Measurements from ENCODE around the gene CDC37. TPM values are rescaled to one million over a fixed set of nuclear protein-coding genes. Genes with fewer than 3 reads are reported as not detected.

The CDC37 gene
- total and polyA plus RNA-seq, 2 of the 4 experiments (the other 2 are of a cell fraction): 209 to 650 TPM

DNA sequence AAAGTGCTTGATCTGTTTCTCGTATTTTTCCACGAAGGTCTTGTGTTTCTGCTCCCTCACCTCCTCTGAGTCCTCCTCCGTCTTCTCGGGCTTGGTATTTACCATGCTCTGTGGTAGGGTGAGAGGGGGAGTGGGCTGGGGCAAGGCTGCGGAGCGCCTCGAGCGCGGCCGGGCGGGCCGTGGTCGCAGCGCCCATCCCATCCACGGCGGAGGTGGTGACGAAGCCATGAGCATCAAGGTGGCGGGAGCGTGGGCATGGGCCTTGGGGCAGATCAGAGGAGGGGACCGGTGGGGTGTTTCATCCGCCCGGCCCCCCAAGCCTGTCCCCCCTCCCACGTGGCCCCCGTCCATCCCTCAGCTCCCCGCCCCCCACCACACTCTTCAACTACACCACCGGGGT lies 7.9 kb downstream of the CDC37 start:
- WGBS, 2 experiments (ENCODE audit: extremely low coverage in 2 of 2, insufficient read length in 1 of 2): 93% methylated on average over 3 of the region's 26 CpGs; no CpG with 5 or more reads in 1 of the 2 experiments
- 0 out of 2 replicates have a peak, but pooled peaks cover 2% of the 10 kb centered on the region for H3K9me1 ChIP-seq (ENCODE audit: insufficient read depth, low read length)
- ChIA-PET CTCF (no interaction called here), POLR2A (ENCODE audit: unreplicated experiment) (no interaction called here)
- no peak overlapping the region for H2BK20ac ChIP-seq (ENCODE audit: low read depth, low read length)
- peaks cover 13 to 31% of the 10 kb centered on the region in 2 experiments; a peak in 3 of 4 replicates for H3K79me1 ChIP-seq (ENCODE audit: low read depth in 1 of 2, low read length in 2 of 2)
- H4K5ac ChIP-seq (ENCODE audit: low read depth, low read length): no peak overlapping the region
- no peak overlapping the region for H3K9ac ChIP-seq (ENCODE audit: low read depth, low read length)
- no peak overlapping the region for H2AFZ ChIP-seq (replicated peaks; ENCODE audit: low read length, poor library complexity)
- BruUV-seq (replicated peaks): TSS peak; percentile 90
- no peak overlapping the region for H3K4ac ChIP-seq (ENCODE audit: low read depth, low read length)
- dilution Hi-C loops (cut with HindIII; ENCODE audit: low sequenced_read_pairs, unreplicated experiment): no loop called here
- no peak overlapping the region for H2BK5ac ChIP-seq (ENCODE audit: low read depth, low read length, poor library complexity, severe bottlenecking)
- H2AK5ac ChIP-seq (ENCODE audit: low read depth, low read length): no peak overlapping the region
- H4K91ac ChIP-seq (ENCODE audit: insufficient read depth, low read depth, low read length): no peak overlapping the region
- no peak overlapping the region for H2AK9ac ChIP-seq (replicated peaks; ENCODE audit: low read depth, low read length, poor library complexity)
- no peak for ATAC-seq (ENCODE audit: low read depth)
- H4K8ac ChIP-seq (ENCODE audit: low read depth in 2 of 2, low read length in 2 of 2): no peak overlapping the region
- H3K4me3 ChIP-seq (ENCODE audit: insufficient read depth, low read depth, low read length): no peak overlapping the region
- no peak overlapping the region for H3K27ac ChIP-seq (ENCODE audit: insufficient read depth, low read length)
- no peak overlapping the region for H2BK120ac ChIP-seq (ENCODE audit: low read depth, low read length)
- in situ Hi-C loops (cut with MboI; ENCODE audit: low sequenced_read_pairs): no loop called here
- no peak for DNase-seq
- no peak overlapping the region for H3K23ac ChIP-seq (ENCODE audit: low read depth, low read length)
- intact Hi-C loops (cut with micrococcal nuclease): no loop called here
- peaks cover 52% of the 10 kb centered on the region for H4K20me1 ChIP-seq (ENCODE audit: insufficient read depth, low read length)
- H3K9me3 ChIP-seq (ENCODE audit: control insufficient read depth, insufficient read depth, low read length): no peaks in the 10 kb centered on the region
- H3K36me3 ChIP-seq (ENCODE audit: control insufficient read depth, insufficient read depth, low read length): peaks cover 51% of the 10 kb centered on the region
- H3K27me3 ChIP-seq (ENCODE audit: control insufficient read depth, insufficient read depth, low read length): no peaks in the 10 kb centered on the region
- no peak overlapping the region for H3K4me2 ChIP-seq (ENCODE audit: low read depth, low read length)
- no peak for TF ChIP-seq CHD1 (IDR thresholded peaks at IDR 0.05; ENCODE audit: low read depth, low read length)
- TF ChIP-seq ELK1 (IDR thresholded peaks at IDR 0.05; ENCODE audit: borderline replicate concordance, low read depth, low read length): no peak
- no peak for TF ChIP-seq NFE2L2 (IDR thresholded peaks at IDR 0.05; ENCODE audit: low read depth, low read length)
- no peak for TF ChIP-seq CEBPB (IDR thresholded peaks at IDR 0.05; ENCODE audit: low read depth, low read length)
- no peak for TF ChIP-seq BHLHE40 (IDR thresholded peaks at IDR 0.05; ENCODE audit: low read depth, low read length)
- no peak for TF ChIP-seq POLR2A (IDR thresholded peaks at IDR 0.05; ENCODE audit: low read depth, low read length)
- no peak for TF ChIP-seq RFX5 (IDR thresholded peaks at IDR 0.05; ENCODE audit: low read depth, low read length)
- TF ChIP-seq FOS (IDR thresholded peaks at IDR 0.05; ENCODE audit: low read depth, low read length): no peak
- TF ChIP-seq, protein P1, sequence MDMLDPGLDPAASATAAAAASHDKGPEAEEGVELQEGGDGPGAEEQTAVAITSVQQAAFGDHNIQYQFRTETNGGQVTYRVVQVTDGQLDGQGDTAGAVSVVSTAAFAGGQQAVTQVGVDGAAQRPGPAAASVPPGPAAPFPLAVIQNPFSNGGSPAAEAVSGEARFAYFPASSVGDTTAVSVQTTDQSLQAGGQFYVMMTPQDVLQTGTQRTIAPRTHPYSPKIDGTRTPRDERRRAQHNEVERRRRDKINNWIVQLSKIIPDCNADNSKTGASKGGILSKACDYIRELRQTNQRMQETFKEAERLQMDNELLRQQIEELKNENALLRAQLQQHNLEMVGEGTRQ (IDR thresholded peaks at IDR 0.05; ENCODE audit: low read depth, low read length): no peak
- TF ChIP-seq MAZ (IDR thresholded peaks at IDR 0.05; ENCODE audit: borderline replicate concordance, low read depth, low read length): no peak
- TF ChIP-seq MXI1 (IDR thresholded peaks at IDR 0.05; ENCODE audit: borderline replicate concordance, low read depth, low read length): no peak
- no peak for TF ChIP-seq RCOR1 (IDR thresholded peaks at IDR 0.05; ENCODE audit: insufficient replicate concordance, low read length)
- TF ChIP-seq, protein P2, sequence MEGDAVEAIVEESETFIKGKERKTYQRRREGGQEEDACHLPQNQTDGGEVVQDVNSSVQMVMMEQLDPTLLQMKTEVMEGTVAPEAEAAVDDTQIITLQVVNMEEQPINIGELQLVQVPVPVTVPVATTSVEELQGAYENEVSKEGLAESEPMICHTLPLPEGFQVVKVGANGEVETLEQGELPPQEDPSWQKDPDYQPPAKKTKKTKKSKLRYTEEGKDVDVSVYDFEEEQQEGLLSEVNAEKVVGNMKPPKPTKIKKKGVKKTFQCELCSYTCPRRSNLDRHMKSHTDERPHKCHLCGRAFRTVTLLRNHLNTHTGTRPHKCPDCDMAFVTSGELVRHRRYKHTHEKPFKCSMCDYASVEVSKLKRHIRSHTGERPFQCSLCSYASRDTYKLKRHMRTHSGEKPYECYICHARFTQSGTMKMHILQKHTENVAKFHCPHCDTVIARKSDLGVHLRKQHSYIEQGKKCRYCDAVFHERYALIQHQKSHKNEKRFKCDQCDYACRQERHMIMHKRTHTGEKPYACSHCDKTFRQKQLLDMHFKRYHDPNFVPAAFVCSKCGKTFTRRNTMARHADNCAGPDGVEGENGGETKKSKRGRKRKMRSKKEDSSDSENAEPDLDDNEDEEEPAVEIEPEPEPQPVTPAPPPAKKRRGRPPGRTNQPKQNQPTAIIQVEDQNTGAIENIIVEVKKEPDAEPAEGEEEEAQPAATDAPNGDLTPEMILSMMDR (conservative IDR thresholded peaks at IDR 0.05; ENCODE audit: low read depth, low read length): no peak
- TF ChIP-seq SMC3 (IDR thresholded peaks at IDR 0.05; ENCODE audit: low read depth, low read length): no peak
- no peak for TF ChIP-seq RAD21 (IDR thresholded peaks at IDR 0.05; ENCODE audit: low read length)
- TF ChIP-seq MAFK (IDR thresholded peaks at IDR 0.05; ENCODE audit: low read depth, low read length): no peak
- H2BK15ac ChIP-seq (ENCODE audit: low read depth, low read length): no peak overlapping the region
- H3K56ac ChIP-seq (ENCODE audit: extremely low read depth, insufficient read depth, low read length): no peak overlapping the region
- H3K18ac ChIP-seq (ENCODE audit: low read depth, low read length): no peak overlapping the region
- H3K4me1 ChIP-seq (ENCODE audit: control insufficient read depth, insufficient read depth, low read length): no peaks in the 10 kb centered on the region
- no peak overlapping the region for H3K14ac ChIP-seq (replicated peaks; ENCODE audit: low read depth, low read length)

Data from IMR-90 (cell line).